Fibroblast of lung (primary cell): ENCODE results near the gene SEPTIN12. TPM values are rescaled to one million over a fixed set of nuclear protein-coding genes. Genes with fewer than 3 reads are reported as not detected.

Experiments
- DNase-seq, 2 donors: peaks; one replicate each; pipeline versions ENCODE4 v3.0.0 to v3.0.0-alpha.2; 2010; ENCODE audit warnings: low read depth in 2 of 2
- H2AFZ ChIP-seq: 2 replicates; pipeline ENCODE4 v1.5.1; 2012; ENCODE audit warnings: low read length, control low read depth, inconsistent platforms
- H3K27ac ChIP-seq: 2 replicates; pipeline ENCODE4 v1.5.1; 2011; ENCODE audit warnings: low read length, control low read depth; ENCODE audit not compliant: insufficient read depth
- H3K27me3 ChIP-seq: 2 replicates; pipeline ENCODE4 v1.5.1; 2011; ENCODE audit warnings: mild to moderate bottlenecking, low read length; ENCODE audit not compliant: control insufficient read depth, insufficient read depth
- H3K36me3 ChIP-seq: 2 replicates; pipeline ENCODE4 v1.5.1; 2011; ENCODE audit warnings: low read length; ENCODE audit not compliant: control insufficient read depth, insufficient read depth
- H3K4me1 ChIP-seq: 2 replicates; pipeline ENCODE4 v1.5.1; 2011; ENCODE audit warnings: low read length; ENCODE audit not compliant: control insufficient read depth, insufficient read depth; ENCODE audit errors: extremely low read depth
- H3K4me2 ChIP-seq: 2 replicates; pipeline ENCODE4 v1.5.1; 2011; ENCODE audit warnings: low read length, control low read depth; ENCODE audit not compliant: insufficient read depth; ENCODE audit errors: extremely low read depth
- H3K4me3 ChIP-seq, 4 experiments: fragments of 200-600 bp in 1 of 4; sonication (generic) in 1 of 4; replicated peaks in 1 of 4; 2 replicates each; pipeline ENCODE4 v1.5.1; 2011 to 2016; ENCODE audit warnings: low read length in 4 of 4, low read depth in 3 of 4, mild to moderate bottlenecking in 3 of 4, control low read depth in 2 of 4, inconsistent platforms in 1 of 4, mixed read lengths in 1 of 4; ENCODE audit not compliant: insufficient read depth in 1 of 4; ENCODE audit errors: control extremely low read depth in 1 of 4
- H3K79me2 ChIP-seq: 2 replicates; pipeline ENCODE4 v1.5.1; 2012; ENCODE audit warnings: mild to moderate bottlenecking, low read length, inconsistent platforms; ENCODE audit not compliant: control insufficient read depth, insufficient read depth
- H3K9ac ChIP-seq: 2 replicates; pipeline ENCODE4 v1.5.1; 2011; ENCODE audit warnings: mild to moderate bottlenecking, low read length, control low read depth; ENCODE audit not compliant: insufficient read depth
- H3K9me3 ChIP-seq: 2 replicates; pipeline ENCODE4 v1.5.1; 2012; ENCODE audit warnings: low read depth, low read length; ENCODE audit not compliant: control insufficient read depth, insufficient read depth
- H4K20me1 ChIP-seq: 2 replicates; pipeline ENCODE4 v1.5.1; 2011; ENCODE audit warnings: low read length; ENCODE audit not compliant: control insufficient read depth, insufficient read depth; ENCODE audit errors: extremely low read depth
- CTCF ChIP-seq, 2 donors: IDR thresholded peaks in 1 of 2; conservative IDR thresholded peaks in 1 of 2; 1 replicate in 1 of 2; 2 replicates in 1 of 2; pipeline ENCODE4 v1.5.1; 2011 to 2012; ENCODE audit warnings: low read length in 2 of 2, control low read depth in 1 of 2, inconsistent platforms in 1 of 2, low read depth in 1 of 2, mild to moderate bottlenecking in 1 of 2
- EZH2 ChIP-seq: IDR thresholded peaks from 2 replicates; pipeline ENCODE4 v1.5.1; 2012; ENCODE audit warnings: low read length, control low read depth, mild to moderate bottlenecking; ENCODE audit errors: missing control alignments
- polyA plus RNA-seq, 2 donors: library from polyadenylated mRNA; depleted of rRNA in 1 of 2; stranded (reverse) in 1 of 2; unstranded in 1 of 2; fragments of >200 nt; gene quantifications; 2 replicates each; pipeline ENCODE4 v1.2.1, GENCODE V29; 2011 to 2012; ENCODE audit warnings: missing spikeins in 1 of 2
- total RNA-seq: library from RNA; depleted of rRNA; stranded (reverse); fragments of >200 nt; gene quantifications from 2 replicates; pipeline ENCODE4 v1.2.1, GENCODE V29; 2014

SEPTIN12 gene
- total and polyA plus RNA-seq, 2 donors (not counting 1 experiment from before 2014, with no cell fraction given): not detected

GRCh38 chr16:4750896-4751295, 37.2 kb downstream of the SEPTIN12 start:
- H3K36me3 ChIP-seq: peaks cover 15% of the 10 kb centered on the region
- no peak for DNase-seq

GRCh38 chr16:4749700-4750257, 38.4 kb downstream of the SEPTIN12 start:
- Histone ChIP-seq H2AFZ (no peak overlapping the region), H3K4me3 (no peak overlapping the region), H3K36me3 (peaks cover 15% of the 10 kb centered on the region), H4K20me1 (no peaks in the 10 kb centered on the region), H3K4me2 (no peak overlapping the region), H3K27me3 (no peaks in the 10 kb centered on the region), H3K9ac (no peak overlapping the region), H3K4me1 (no peaks in the 10 kb centered on the region), H3K27ac (no peak overlapping the region), H3K9me3 (no peaks in the 10 kb centered on the region), H3K79me2 (no peaks in the 10 kb centered on the region)
- TF ChIP-seq EZH2: no peak
- no peak for TF ChIP-seq CTCF (conservative IDR thresholded peaks at IDR 0.05 in 1 of 2, IDR thresholded peaks at IDR 0.05 in 1 of 2; ENCODE audit: low read depth in 1 of 2, low read length in 2 of 2)
- DNase-seq: no peak

More at GRCh38 chr16:4750896-4751295, 37.2 kb downstream of the SEPTIN12 start:
- H3K9me3 ChIP-seq: no peaks in the 10 kb centered on the region
- no peak overlapping the region for H3K9ac ChIP-seq
- no peaks in the 10 kb centered on the region for H3K27me3 ChIP-seq
- no peak overlapping the region for H3K4me2 ChIP-seq
- H3K4me3 ChIP-seq: no peak overlapping the region
- no peaks in the 10 kb centered on the region for H4K20me1 ChIP-seq
- H3K79me2 ChIP-seq: no peaks in the 10 kb centered on the region
- no peak overlapping the region for H2AFZ ChIP-seq
- no peaks in the 10 kb centered on the region for H3K4me1 ChIP-seq
- H3K27ac ChIP-seq: no peak overlapping the region
- TF ChIP-seq CTCF (conservative IDR thresholded peaks at IDR 0.05 in 1 of 2, IDR thresholded peaks at IDR 0.05 in 1 of 2; ENCODE audit: low read depth in 1 of 2, low read length in 2 of 2) (no peak), EZH2 (no peak)

GRCh38 chr16:4748682-4749411, 39.3 kb downstream of the SEPTIN12 start:
- no peak overlapping the region for H3K4me3 ChIP-seq
- no peaks in the 10 kb centered on the region for H3K9me3 ChIP-seq
- H3K79me2 ChIP-seq: no peaks in the 10 kb centered on the region
- no peak for DNase-seq
- H3K27me3 ChIP-seq: no peaks in the 10 kb centered on the region
- TF ChIP-seq CTCF (conservative IDR thresholded peaks at IDR 0.05 in 1 of 2, IDR thresholded peaks at IDR 0.05 in 1 of 2; ENCODE audit: low read depth in 1 of 2, low read length in 2 of 2) (no peak), EZH2 (no peak)
- H3K36me3 ChIP-seq: peaks cover 13% of the 10 kb centered on the region
- no peak overlapping the region for H3K4me2 ChIP-seq
- H3K4me1 ChIP-seq: no peaks in the 10 kb centered on the region
- H2AFZ ChIP-seq: no peak overlapping the region
- no peak overlapping the region for H3K9ac ChIP-seq
- H4K20me1 ChIP-seq: no peaks in the 10 kb centered on the region
- no peak overlapping the region for H3K27ac ChIP-seq
